DMS 273 (cell line): ENCODE results near the gene EFEMP1.

Experiments used
- DNase-seq: peaks from one replicate; lab custom pipeline; 2025; ENCODE audit not compliant: unreplicated experiment; lab: John Stamatoyannopoulos, UW

EFEMP1 gene, protein sequence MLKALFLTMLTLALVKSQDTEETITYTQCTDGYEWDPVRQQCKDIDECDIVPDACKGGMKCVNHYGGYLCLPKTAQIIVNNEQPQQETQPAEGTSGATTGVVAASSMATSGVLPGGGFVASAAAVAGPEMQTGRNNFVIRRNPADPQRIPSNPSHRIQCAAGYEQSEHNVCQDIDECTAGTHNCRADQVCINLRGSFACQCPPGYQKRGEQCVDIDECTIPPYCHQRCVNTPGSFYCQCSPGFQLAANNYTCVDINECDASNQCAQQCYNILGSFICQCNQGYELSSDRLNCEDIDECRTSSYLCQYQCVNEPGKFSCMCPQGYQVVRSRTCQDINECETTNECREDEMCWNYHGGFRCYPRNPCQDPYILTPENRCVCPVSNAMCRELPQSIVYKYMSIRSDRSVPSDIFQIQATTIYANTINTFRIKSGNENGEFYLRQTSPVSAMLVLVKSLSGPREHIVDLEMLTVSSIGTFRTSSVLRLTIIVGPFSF

GRCh38 chr2:55923091-55923981 lies at the start of gene EFEMP1:
Gene EFEMP1, minus strand, starts transcription at chr2:55923782. Its CDS starts 1,342 bp downstream, at chr2:55922440.
- peak; percentile 64 for DNase-seq

GRCh38 chr2:55970500-55970899 lies 46.9 kb upstream of the EFEMP1 start:
- DNase-seq: no peak

DNA sequence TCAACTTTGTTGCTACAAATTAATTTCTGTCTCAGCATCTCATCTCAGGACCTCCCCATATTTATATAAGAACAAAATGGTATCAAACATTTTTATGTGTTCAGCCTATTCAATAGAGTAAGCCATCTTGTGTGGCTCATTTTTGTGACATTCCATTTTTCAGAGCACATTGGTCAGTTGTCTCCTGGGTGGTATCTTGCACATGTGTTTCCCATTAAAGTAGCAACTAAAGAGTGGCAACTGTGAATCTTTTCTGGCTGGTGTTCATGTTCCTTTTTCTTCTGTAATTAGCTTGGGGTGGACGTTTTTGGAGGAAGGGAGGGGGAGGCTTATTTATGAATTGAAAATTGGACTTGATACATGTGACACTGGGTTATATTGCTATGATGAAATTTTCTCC lies 45.4 kb upstream of the EFEMP1 start:
- no peak for DNase-seq

DNA sequence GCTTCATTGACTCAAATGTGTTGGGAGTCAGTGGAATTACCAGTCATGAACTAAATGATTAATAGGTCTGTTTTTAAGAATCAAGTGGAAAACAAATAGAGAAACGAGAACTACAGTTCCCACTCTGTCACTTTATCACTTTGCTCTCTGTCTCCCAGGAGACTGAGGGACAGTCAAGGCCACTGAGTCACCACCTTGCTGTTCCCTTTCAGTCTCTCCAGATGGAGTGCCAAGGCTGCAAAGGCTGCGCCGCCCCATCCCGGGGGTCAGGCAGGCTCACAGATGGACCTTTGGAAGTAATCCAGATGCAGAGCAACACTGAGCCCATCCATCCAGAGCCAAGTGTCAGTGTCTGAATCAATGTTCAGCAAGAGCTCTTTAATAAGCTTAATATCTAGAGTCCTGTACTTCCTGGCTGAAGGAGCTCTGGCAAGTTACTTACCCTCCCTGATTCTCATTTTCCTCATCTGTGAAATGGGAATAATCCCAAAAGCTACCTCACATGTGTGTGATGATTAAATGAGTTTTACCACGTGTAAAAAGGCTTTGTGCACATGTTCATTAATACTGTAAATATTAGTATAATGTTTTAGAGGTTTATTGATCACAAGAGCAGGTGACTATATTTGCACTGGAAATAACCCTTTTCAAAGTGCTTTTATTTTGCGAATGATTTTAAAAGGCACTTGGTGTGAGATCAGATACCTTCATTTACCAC lies 43.0 kb upstream of the EFEMP1 start:
- peak; percentile 21 for DNase-seq

- DNase-seq: no peak
Measured at GRCh38 chr2:55965966-55966365, 42.4 kb upstream of the EFEMP1 start.

GRCh38 chr2:55965276-55965675 lies 41.7 kb upstream of the EFEMP1 start:
- no peak for DNase-seq

- DNase-seq: no peak
Measured at GRCh38 chr2:55962915-55963314, 39.3 kb upstream of the EFEMP1 start.

- DNase-seq: peak; percentile 67
Measured at GRCh38 chr2:55961318-55961911, 37.8 kb upstream of the EFEMP1 start.

GRCh38 chr2:55958756-55959155 lies 35.2 kb upstream of the EFEMP1 start:
- no peak for DNase-seq

GRCh38 chr2:55957142-55957541 lies 33.6 kb upstream of the EFEMP1 start:
- no peak for DNase-seq

GRCh38 chr2:55954306-55955035 lies 30.9 kb upstream of the EFEMP1 start:
- no peak for DNase-seq

DNA sequence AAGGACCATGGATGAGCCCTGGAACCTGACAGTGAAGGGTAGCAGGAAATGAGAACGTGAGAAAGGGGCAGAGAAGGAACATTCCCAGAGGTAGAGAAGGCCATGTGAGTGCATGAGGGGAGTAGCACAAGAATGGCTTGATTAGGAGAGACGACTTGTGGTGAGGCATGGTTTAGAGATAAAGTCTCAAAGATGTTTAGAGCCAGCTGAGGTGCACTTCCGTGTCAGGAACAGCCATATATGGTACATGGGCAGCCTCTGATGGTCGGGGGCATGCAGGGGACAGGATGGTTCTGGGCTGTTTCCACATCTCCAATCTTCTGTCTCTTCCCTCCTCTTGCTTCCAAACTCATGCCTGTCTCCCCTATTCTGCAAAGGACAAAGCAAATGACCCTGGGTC lies 28.8 kb upstream of the EFEMP1 start:
- DNase-seq: no peak

GRCh38 chr2:55951533-55951932 lies 28.0 kb upstream of the EFEMP1 start:
- DNase-seq: peak; percentile 11

DNA sequence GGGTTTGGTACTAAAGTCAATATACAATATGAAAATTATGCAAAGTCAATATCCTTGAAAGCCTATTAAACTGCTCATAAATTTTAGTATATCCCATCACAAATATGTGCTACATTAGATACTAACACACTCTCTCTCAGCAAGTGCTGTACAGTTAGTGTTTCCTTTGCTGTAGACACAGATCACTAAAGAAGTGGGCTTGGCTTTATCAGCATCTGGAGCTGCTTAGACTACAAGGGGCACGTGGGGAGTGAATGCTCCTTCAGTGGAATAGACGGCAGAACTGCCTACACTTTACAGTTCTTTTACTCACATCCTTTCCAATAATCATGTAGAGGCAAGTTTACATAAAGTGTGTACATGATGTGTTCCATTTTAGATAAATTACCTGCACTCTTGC lies 26.0 kb upstream of the EFEMP1 start:
- DNase-seq: no peak

DNA sequence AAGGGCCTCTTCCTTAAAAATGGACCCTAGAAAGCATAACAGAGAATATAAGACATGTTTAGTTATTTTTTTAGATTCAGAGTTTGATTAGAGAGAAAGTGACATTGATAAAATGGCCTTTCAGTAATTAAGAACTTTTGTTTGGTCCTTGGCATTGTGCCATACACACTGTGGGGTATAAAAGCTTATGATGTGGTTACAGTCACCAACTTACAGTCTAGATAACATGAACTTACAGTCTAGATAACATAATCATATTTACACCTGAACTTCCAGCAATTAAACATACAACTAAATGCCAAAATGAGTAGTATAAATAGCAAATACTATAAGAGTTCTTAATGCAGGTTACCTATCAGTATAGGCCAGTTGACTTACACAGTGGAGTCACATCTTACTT lies 25.6 kb upstream of the EFEMP1 start:
- no peak for DNase-seq

GRCh38 chr2:55948176-55948923 lies 24.8 kb upstream of the EFEMP1 start:
- no peak for DNase-seq

DNA sequence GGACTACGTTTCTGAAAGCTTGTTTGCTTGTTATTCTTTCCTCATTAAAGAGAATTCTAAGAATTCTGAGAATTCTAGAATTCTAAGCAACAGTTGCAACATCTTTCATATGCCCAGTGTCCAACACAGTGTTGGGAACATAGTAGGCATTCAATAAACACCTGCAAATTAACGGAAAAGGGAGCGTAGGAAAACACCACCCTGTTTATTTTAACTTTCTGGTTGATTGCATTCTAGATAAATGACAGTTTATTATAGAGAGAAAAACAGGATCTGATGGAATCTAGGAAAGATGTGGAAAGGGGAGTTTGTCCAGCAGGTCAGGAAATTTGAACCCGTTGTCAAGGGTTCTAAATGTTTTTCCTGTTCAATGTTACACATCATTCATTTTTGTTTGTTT lies 24.2 kb upstream of the EFEMP1 start:
- no peak for DNase-seq

GRCh38 chr2:55946793-55947192 lies 23.2 kb upstream of the EFEMP1 start:
- DNase-seq: no peak

DNA sequence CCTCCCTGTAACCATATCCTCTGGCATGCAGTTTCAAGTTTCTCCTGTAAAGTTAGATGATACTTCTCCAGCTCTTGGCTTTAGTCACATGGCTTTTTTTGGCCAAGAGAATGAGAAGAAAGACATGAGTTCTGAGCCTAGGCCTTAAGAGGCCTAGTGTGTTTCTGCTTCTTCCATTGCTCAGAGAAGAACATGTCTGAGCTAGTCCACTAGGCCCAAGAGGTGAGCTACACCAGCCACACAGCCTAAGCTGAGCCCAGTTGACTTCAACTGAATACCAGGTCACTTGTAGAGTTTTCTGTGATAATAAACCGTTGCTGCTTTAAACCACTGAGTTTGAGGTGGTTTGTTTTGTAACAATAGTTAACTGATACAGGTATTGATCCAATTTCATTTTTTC lies 19.9 kb upstream of the EFEMP1 start:
- no peak for DNase-seq
